ENCODE results near the gene KRR1. TPM values are rescaled to one million over a fixed set of nuclear protein-coding genes. Genes with fewer than 3 reads are reported as not detected.
"Not testable (repeated sequence)": the region's sequence is repeated elsewhere in the genome, so short reads cannot be mapped to it uniquely, and the experiment has no call there.

Gene KRR1
- total RNA-seq, 1 experiment from 2014 or later, result 192 TPM

DNA sequence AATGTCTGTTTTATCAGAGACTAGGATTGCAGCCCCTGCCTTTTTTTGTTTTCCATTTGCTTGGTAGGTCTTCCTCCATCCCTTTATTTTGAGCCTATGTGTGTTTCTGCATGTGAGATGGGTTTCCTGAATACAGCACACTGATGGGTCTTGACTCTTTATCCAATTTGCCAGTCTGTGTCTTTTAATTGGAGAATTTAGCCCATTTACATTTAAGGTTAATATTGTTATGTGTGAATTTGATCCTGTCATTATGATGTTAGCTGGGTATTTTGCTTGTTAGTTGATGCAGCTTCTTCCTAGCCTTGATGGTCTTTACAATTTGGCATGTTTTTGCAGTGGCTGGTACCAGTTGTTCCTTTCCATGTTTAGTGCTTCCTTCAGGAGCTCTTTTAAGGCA is 9.8 kb upstream of the KRR1 start:
- H3K9ac ChIP-seq (ENCODE audit: low read length); intact Hi-C loops (cut with micrococcal nuclease); H3K79me2 ChIP-seq (ENCODE audit: insufficient read depth, low read length); H3K4me3 ChIP-seq (replicated peaks in 1 of 2; ENCODE audit: low read depth in 1 of 2, low read length in 2 of 2); H3K4me2 ChIP-seq (ENCODE audit: low read length); POLR2A ChIA-PET; BruUV-seq (replicated peaks); H3K9me3 ChIP-seq (ENCODE audit: control insufficient read depth in 1 of 2, insufficient read depth in 1 of 2, low read depth in 1 of 2, low read length in 2 of 2); H2AFZ ChIP-seq (ENCODE audit: low read depth, low read length, poor library complexity, severe bottlenecking); H3K4me1 ChIP-seq (ENCODE audit: control insufficient read depth in 1 of 2, insufficient read depth in 2 of 2, low read length in 2 of 2); H3K27me3 ChIP-seq (ENCODE audit: insufficient read depth, low read length); DNase-seq (ENCODE audit: low read depth, low spot score); RAD21 ChIA-PET (ENCODE audit: low non-redundant PET in 1 of 2, low total read pairs in 2 of 2, uncharacterized antibody in 2 of 2, unreplicated experiment in 2 of 2); ATAC-seq; H3K27ac ChIP-seq (ENCODE audit: low read depth, low read length); H3K9me2 ChIP-seq (ENCODE audit: insufficient read depth); H3K36me3 ChIP-seq (ENCODE audit: control insufficient read depth in 1 of 2, insufficient read depth in 2 of 2, low read length in 2 of 2); CTCF ChIA-PET; H4K20me1 ChIP-seq (ENCODE audit: insufficient read depth): not testable (repeated sequence)

DNA sequence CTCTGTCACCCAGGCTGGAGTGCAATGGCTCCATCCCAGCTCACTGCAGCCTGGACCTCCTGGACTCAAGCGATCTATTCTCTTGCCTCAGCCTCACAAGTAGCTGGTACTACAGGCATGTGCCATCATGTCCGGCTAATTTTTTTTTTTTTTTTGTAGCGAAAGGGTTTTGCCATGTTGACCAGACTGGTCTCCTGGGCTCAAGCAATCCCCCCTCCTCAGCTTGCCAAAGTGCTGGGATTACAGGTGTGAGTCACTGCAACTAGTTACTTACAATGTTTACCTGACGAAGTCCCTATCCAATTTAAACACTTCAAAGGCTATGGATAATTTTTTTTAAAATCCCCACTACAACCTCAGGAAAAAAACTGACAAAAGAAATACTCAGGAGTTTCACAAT is 1.8 kb downstream of the KRR1 start:
- ChIA-PET CTCF (no interaction called here), RAD21 (ENCODE audit: low non-redundant PET in 1 of 2, low total read pairs in 2 of 2, uncharacterized antibody in 2 of 2, unreplicated experiment in 2 of 2) (no interaction called here), POLR2A (no interaction called here)
- Histone ChIP-seq H3K9me2 (ENCODE audit: insufficient read depth) (no peaks in the 10 kb centered on the region), H3K79me2 (ENCODE audit: insufficient read depth, low read length) (peaks cover 68% of the 10 kb centered on the region), H3K9ac (ENCODE audit: low read length) (peak overlapping the region; percentile 90), H3K4me2 (ENCODE audit: low read length) (peak overlapping the region; percentile 87), H4K20me1 (ENCODE audit: insufficient read depth) (no peaks in the 10 kb centered on the region), H3K9me3 (ENCODE audit: control insufficient read depth in 1 of 2, insufficient read depth in 1 of 2, low read depth in 1 of 2, low read length in 2 of 2) (no peaks in the 10 kb centered on the region), H3K27ac (ENCODE audit: low read depth, low read length) (peak overlapping the region; percentile 61), H3K4me1 (ENCODE audit: control insufficient read depth in 1 of 2, insufficient read depth in 2 of 2, low read length in 2 of 2) (peaks cover 19 to 32% of the 10 kb centered on the region in 2 experiments), H3K27me3 (ENCODE audit: insufficient read depth, low read length) (no peaks in the 10 kb centered on the region), H3K4me3 (replicated peaks in 1 of 2; ENCODE audit: low read depth in 1 of 2, low read length in 2 of 2) (peak overlapping the region; percentile 77 to 90), H2AFZ (ENCODE audit: low read depth, low read length, poor library complexity, severe bottlenecking) (no peak overlapping the region), H3K36me3 (ENCODE audit: control insufficient read depth in 1 of 2, insufficient read depth in 2 of 2, low read length in 2 of 2) (peaks cover 30 to 32% of the 10 kb centered on the region in 2 experiments)
- ATAC-seq (no peak), DNase-seq (ENCODE audit: low read depth, low spot score) (no peak)
- no TSS peak for BruUV-seq (replicated peaks)
- no peak for TF ChIP-seq CBX3 (IDR thresholded peaks at IDR 0.05; ENCODE audit: low read depth)
- no peak for TF ChIP-seq SP1 (IDR thresholded peaks at IDR 0.05; ENCODE audit: low read depth)
- TF ChIP-seq EZH2phosphoT487 (IDR thresholded peaks at IDR 0.05; ENCODE audit: borderline replicate concordance), result no peak
- TF ChIP-seq, protein P1, sequence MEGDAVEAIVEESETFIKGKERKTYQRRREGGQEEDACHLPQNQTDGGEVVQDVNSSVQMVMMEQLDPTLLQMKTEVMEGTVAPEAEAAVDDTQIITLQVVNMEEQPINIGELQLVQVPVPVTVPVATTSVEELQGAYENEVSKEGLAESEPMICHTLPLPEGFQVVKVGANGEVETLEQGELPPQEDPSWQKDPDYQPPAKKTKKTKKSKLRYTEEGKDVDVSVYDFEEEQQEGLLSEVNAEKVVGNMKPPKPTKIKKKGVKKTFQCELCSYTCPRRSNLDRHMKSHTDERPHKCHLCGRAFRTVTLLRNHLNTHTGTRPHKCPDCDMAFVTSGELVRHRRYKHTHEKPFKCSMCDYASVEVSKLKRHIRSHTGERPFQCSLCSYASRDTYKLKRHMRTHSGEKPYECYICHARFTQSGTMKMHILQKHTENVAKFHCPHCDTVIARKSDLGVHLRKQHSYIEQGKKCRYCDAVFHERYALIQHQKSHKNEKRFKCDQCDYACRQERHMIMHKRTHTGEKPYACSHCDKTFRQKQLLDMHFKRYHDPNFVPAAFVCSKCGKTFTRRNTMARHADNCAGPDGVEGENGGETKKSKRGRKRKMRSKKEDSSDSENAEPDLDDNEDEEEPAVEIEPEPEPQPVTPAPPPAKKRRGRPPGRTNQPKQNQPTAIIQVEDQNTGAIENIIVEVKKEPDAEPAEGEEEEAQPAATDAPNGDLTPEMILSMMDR (IDR thresholded peaks at IDR 0.05 in 2 of 3, conservative IDR thresholded peaks at IDR 0.05 in 1 of 3; ENCODE audit: borderline replicate concordance in 1 of 3, insufficient read depth in 1 of 3, low read depth in 2 of 3, low read length in 2 of 3), result no peak
- TF ChIP-seq ZNF274 (IDR thresholded peaks at IDR 0.05; ENCODE audit: low read depth, low read length), result no peak
- intact Hi-C loops (cut with micrococcal nuclease), result loop anchor here (5.0 to 10.0 kb wide), 4 partner anchors 177 to 948 kb away; partner anchors contain the start of genes BBS10, CAPS2 and GLIPR1L1

Measured in HCT116 (cell line).